IMR-90 (cell line): ENCODE results near the gene SLC22A4. TPM values are rescaled to one million over a fixed set of nuclear protein-coding genes. Genes with fewer than 3 reads are reported as not detected.

Experiments used
- ATAC-seq: fragments of 200-7000 bp; cut with Tn5 transposase; 2 replicates; pipeline ENCODE4 v1.9.1; 2020; ENCODE audit warnings: low read depth, mild to moderate bottlenecking, moderate library complexity
- BruUV-seq: library from RNA; stranded (reverse); fragments of 400-500 nt; replicated peaks from 2 replicates; lab custom pipeline; 2021; lab: Mats Ljungman, UMichigan
- CTCF ChIA-PET: fragments of 300-600 bp; formaldehyde crosslinking; extraction: SDS; loops from one replicate; lab custom pipeline; 2021; ENCODE audit warnings: antibody characterized with exemption; lab: Yijun Ruan, JAX
- POLR2A ChIA-PET: fragments of 300-600 bp; sonication (Branson Sonifier 250); formaldehyde crosslinking; loops from one replicate; lab custom pipeline; 2022; ENCODE audit warnings: antibody characterized with exemption; ENCODE audit not compliant: unreplicated experiment; lab: Charles Lee
- DNase-seq: peaks from one replicate; pipeline ENCODE4 v3.0.0; 2013
- H2AFZ ChIP-seq: replicated peaks from 2 replicates; pipeline ENCODE3; 2013; ENCODE audit warnings: low read length, mild to moderate bottlenecking; ENCODE audit not compliant: poor library complexity
- H2AK5ac ChIP-seq: 2 replicates; pipeline ENCODE4 v1.6.1; 2013; ENCODE audit warnings: low read depth, low read length, inconsistent platforms
- H2AK9ac ChIP-seq: replicated peaks from 2 replicates; pipeline ENCODE3; 2013; ENCODE audit warnings: mild to moderate bottlenecking, low read depth, low read length, moderate library complexity; ENCODE audit not compliant: poor library complexity
- H2BK120ac ChIP-seq: 2 replicates; pipeline ENCODE4 v1.6.1; 2013; ENCODE audit warnings: low read depth, low read length, inconsistent platforms
- H2BK15ac ChIP-seq: 3 replicates; pipeline ENCODE4 v1.6.1; 2013; ENCODE audit warnings: low read depth, low read length, inconsistent platforms
- H2BK20ac ChIP-seq: 2 replicates; pipeline ENCODE4 v1.6.1; 2013; ENCODE audit warnings: low read depth, mild to moderate bottlenecking, inconsistent platforms, low read length, moderate library complexity
- H2BK5ac ChIP-seq: 2 replicates; pipeline ENCODE4 v1.6.1; 2013; ENCODE audit warnings: mild to moderate bottlenecking, low read depth, low read length, inconsistent platforms; ENCODE audit not compliant: poor library complexity, severe bottlenecking
- H3K14ac ChIP-seq: replicated peaks from 2 replicates; pipeline ENCODE4 v1.6.1; 2013; ENCODE audit warnings: low read depth, low read length, inconsistent platforms
- H3K18ac ChIP-seq: 2 replicates; pipeline ENCODE4 v1.6.1; 2013; ENCODE audit warnings: low read depth, low read length, control low read depth
- H3K23ac ChIP-seq: 2 replicates; pipeline ENCODE4 v1.6.1; 2013; ENCODE audit warnings: low read depth, low read length, inconsistent platforms
- H3K27ac ChIP-seq: 2 replicates; pipeline ENCODE4 v1.5.1; 2013; ENCODE audit warnings: mild to moderate bottlenecking, control low read depth, low read length; ENCODE audit not compliant: insufficient read depth
- H3K27me3 ChIP-seq: 2 replicates; pipeline ENCODE4 v1.6.1; 2013; ENCODE audit warnings: low read length; ENCODE audit not compliant: control insufficient read depth, insufficient read depth
- H3K36me3 ChIP-seq: 2 replicates; pipeline ENCODE4 v1.6.1; 2013; ENCODE audit warnings: low read length, mixed read lengths; ENCODE audit not compliant: control insufficient read depth, insufficient read depth
- H3K4ac ChIP-seq: 2 replicates; pipeline ENCODE4 v1.6.1; 2013; ENCODE audit warnings: low read depth, low read length, inconsistent platforms
- H3K4me1 ChIP-seq: 2 replicates; pipeline ENCODE4 v1.6.1; 2013; ENCODE audit warnings: low read length, mixed read lengths; ENCODE audit not compliant: control insufficient read depth, insufficient read depth
- H3K4me2 ChIP-seq: 2 replicates; pipeline ENCODE4 v1.6.1; 2013; ENCODE audit warnings: low read depth, mild to moderate bottlenecking, control low read depth, low read length, moderate library complexity
- H3K4me3 ChIP-seq: 2 replicates; pipeline ENCODE4 v1.5.1; 2013; ENCODE audit warnings: low read depth, mild to moderate bottlenecking, control low read depth, low read length, moderate library complexity; ENCODE audit not compliant: insufficient read depth
- H3K56ac ChIP-seq: 2 replicates; pipeline ENCODE4 v1.6.1; 2013; ENCODE audit warnings: low read length, inconsistent platforms; ENCODE audit not compliant: insufficient read depth; ENCODE audit errors: extremely low read depth
- H3K79me1 ChIP-seq, 2 experiments: 2 replicates each; pipeline ENCODE4 v1.6.1; 2013; ENCODE audit warnings: low read length in 2 of 2, inconsistent platforms in 1 of 2, low read depth in 1 of 2
- H3K9ac ChIP-seq: 2 replicates; pipeline ENCODE4 v1.6.1; 2013; ENCODE audit warnings: low read depth, low read length, control low read depth
- H3K9me1 ChIP-seq: 2 replicates; pipeline ENCODE4 v1.6.1; 2013; ENCODE audit warnings: low read length, inconsistent platforms; ENCODE audit not compliant: insufficient read depth
- H3K9me3 ChIP-seq: 2 replicates; pipeline ENCODE4 v1.6.1; 2013; ENCODE audit warnings: low read length; ENCODE audit not compliant: control insufficient read depth, insufficient read depth
- H4K20me1 ChIP-seq: 2 replicates; pipeline ENCODE4 v1.6.1; 2013; ENCODE audit warnings: low read length, inconsistent platforms; ENCODE audit not compliant: insufficient read depth
- H4K5ac ChIP-seq: 2 replicates; pipeline ENCODE4 v1.6.1; 2013; ENCODE audit warnings: mild to moderate bottlenecking, low read depth, low read length, control low read depth
- H4K8ac ChIP-seq, 2 experiments: 2 replicates each; pipeline ENCODE4 v1.6.1; 2013; ENCODE audit warnings: low read depth in 2 of 2, low read length in 2 of 2, control low read depth in 1 of 2, inconsistent platforms in 1 of 2
- H4K91ac ChIP-seq: 2 replicates; pipeline ENCODE4 v1.6.1; 2013; ENCODE audit warnings: low read depth, low read length, inconsistent platforms; ENCODE audit not compliant: insufficient read depth
- MXI1 ChIP-seq: IDR thresholded peaks from 2 replicates; pipeline ENCODE4 v1.6.1; 2012; ENCODE audit warnings: low read depth, mild to moderate bottlenecking, low read length, moderate library complexity, borderline replicate concordance
- POLR2A ChIP-seq: IDR thresholded peaks from 2 replicates; pipeline ENCODE4 v1.6.1; 2012; ENCODE audit warnings: mild to moderate bottlenecking, low read depth, low read length
- WGBS, 2 experiments: methylation state at CpG; one replicate each; pipeline versions ENCODE4 v1.1.5 to v1.1.7; 2013; ENCODE audit warnings: missing lambda C conversion rate in 2 of 2; ENCODE audit not compliant: insufficient read length in 1 of 2; ENCODE audit errors: extremely low coverage in 2 of 2; 5-methylcytosine and 5-hydroxymethylcytosine counted together
- dilution Hi-C: fragments of 300-500 bp; cut with HindIII; formaldehyde crosslinking; loops from one replicate; pipeline ENCODE4 v1.14.3; 2018; ENCODE audit warnings: low sequenced_read_pairs; ENCODE audit not compliant: unreplicated experiment
- in situ Hi-C: fragments of 300-500 bp; cut with MboI; formaldehyde crosslinking; loops from 3 replicates; pipeline ENCODE4 v1.14.3; 2019; ENCODE audit warnings: low sequenced_read_pairs, inconsistent platforms, mixed read lengths
- intact Hi-C: fragments of 100-400 bp; cut with micrococcal nuclease; formaldehyde crosslinking; loops from 2 replicates; pipeline ENCODE4 v1.10.0; 2022
- polyA plus RNA-seq, 3 experiments: library from polyadenylated mRNA; depleted of rRNA; stranded (reverse); fragments of >200 nt; gene quantifications; 2 replicates each; pipeline ENCODE4 v1.2.3, GENCODE V29; 2012; ENCODE audit warnings: low replicate concordance in 1 of 3
- total RNA-seq: library from RNA; depleted of rRNA; stranded (reverse); fragments of >200 nt; gene quantifications from 2 replicates; pipeline ENCODE4 v1.2.3, GENCODE V29; 2012

The SLC22A4 gene
- total and polyA plus RNA-seq, 2 of the 4 experiments (the other 2 are of a cell fraction): 2.6 to 3.2 TPM

DNA sequence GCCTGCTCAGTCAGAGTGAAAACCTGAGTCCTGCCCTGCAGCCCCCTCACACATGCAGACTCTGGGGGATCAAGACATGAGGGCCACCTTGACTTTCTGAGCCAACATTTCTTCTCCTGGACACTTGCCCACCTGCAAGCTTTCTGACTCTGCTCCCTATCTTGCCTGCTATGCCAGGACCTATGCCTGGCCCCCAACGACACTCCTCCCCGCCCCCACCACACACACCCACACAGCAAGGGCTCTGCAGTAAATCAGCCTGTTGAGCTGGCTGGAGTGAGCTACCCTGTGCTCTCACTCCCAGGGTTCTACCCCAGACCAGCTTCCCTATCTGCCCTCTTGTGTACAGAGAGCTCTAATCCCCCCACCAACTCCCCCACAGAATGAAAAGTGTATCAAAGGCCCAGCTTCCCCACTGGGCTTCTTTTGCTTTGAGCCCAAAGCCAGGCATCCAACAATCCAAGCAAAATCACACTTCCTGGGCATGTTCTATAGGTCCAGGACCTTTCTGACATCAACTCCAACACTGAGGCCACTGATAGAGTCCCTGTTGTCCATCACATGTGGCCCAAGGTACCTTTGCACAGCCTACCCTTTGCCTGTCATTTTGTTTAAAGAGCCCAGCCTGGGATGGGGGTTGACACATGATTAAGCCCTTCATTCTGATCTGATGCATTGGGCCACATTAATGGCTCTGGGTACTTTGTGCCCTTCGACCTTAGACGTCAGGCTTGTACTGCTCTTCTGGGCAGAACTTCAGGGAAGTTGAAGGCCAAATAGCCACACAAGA, 29.5 kb upstream of the SLC22A4 start:
- H2BK15ac ChIP-seq: peak overlapping the region; percentile 68; the same call in 2 of the 3 replicates
- H3K9me1 ChIP-seq: peaks cover 89% of the 10 kb centered on the region
- peak overlapping the region; percentile 69 for H3K27ac ChIP-seq
- BruUV-seq: no TSS peak
- intact Hi-C loops (no loop called here), dilution Hi-C loops (no loop called here), in situ Hi-C loops (no loop called here)
- peak overlapping the region; percentile 83 for H2AK9ac ChIP-seq
- H3K4me2 ChIP-seq: no peak overlapping the region
- DNase-seq (no peak), ATAC-seq (no peak)
- CTCF ChIA-PET: interaction anchor here (3.3 kb wide), 1 partner anchor 27 kb away, joined by 18 read pairs; no protein-coding TSS in a partner anchor
- peak overlapping the region; percentile 43 for H2BK20ac ChIP-seq
- peaks cover 31% of the 10 kb centered on the region for H4K20me1 ChIP-seq
- H4K5ac ChIP-seq: peak overlapping the region; percentile 13; the same call in 1 of the 2 replicates
- H3K79me1 ChIP-seq: peaks cover 33 to 97% of the 10 kb centered on the region in 2 experiments
- peak overlapping the region; percentile 5; the same call in 1 of the 2 replicates for H3K9ac ChIP-seq
- no peak for TF ChIP-seq MXI1
- TF ChIP-seq POLR2A: 0 out of 2 replicates have a peak, but pooled peaks have one; percentile 1
- H3K14ac ChIP-seq: peak overlapping the region; percentile 10
- no peak overlapping the region for H2AFZ ChIP-seq
- no peak overlapping the region; the same call in 1 of the 2 replicates for H3K56ac ChIP-seq
- POLR2A ChIA-PET: no interaction called here
- no peaks in the 10 kb centered on the region for H3K27me3 ChIP-seq
- no peak overlapping the region for H3K4me3 ChIP-seq
- H4K91ac ChIP-seq: peak overlapping the region; percentile 61
- H3K4me1 ChIP-seq: peaks cover 69% of the 10 kb centered on the region
- 83% methylated on average over 2 of the region's 4 CpGs; no CpG with 5 or more reads in 1 of the 2 experiments for WGBS, 2 experiments
- H2BK5ac ChIP-seq: peak overlapping the region; percentile 85
- peak overlapping the region; percentile 9; the same call in 1 of the 2 replicates for H3K23ac ChIP-seq
- no peaks in the 10 kb centered on the region for H3K9me3 ChIP-seq
- peak overlapping the region; percentile 92 for H2AK5ac ChIP-seq
- H3K36me3 ChIP-seq: peaks cover 47% of the 10 kb centered on the region
- peak overlapping the region; percentile 17 to 51; a peak in 3 of 4 replicates for H4K8ac ChIP-seq
- peak overlapping the region; percentile 35 for H2BK120ac ChIP-seq
- peak overlapping the region; percentile 38 for H3K18ac ChIP-seq
- peak overlapping the region; percentile 78 for H3K4ac ChIP-seq
